SK-N-SH (cell line): ENCODE data around the gene FOXF1.

Experiments used
- IRF3 ChIP-seq: fragments of 150-350 bp; IDR thresholded peaks from 2 replicates; pipeline ENCODE4 v1.6.1; 2016; ENCODE audit warnings: mild to moderate bottlenecking, low read depth, low read length
- TAF1 ChIP-seq: IDR thresholded peaks from 2 replicates; pipeline ENCODE4 v1.6.1; 2012; ENCODE audit warnings: low read depth, mild to moderate bottlenecking, low read length, moderate library complexity, borderline replicate concordance

- TF ChIP-seq TAF1 (no peak), IRF3 (no peak)
Measured at GRCh38 chr16:86507173-86508027, 2.9 kb upstream of the FOXF1 start.
